Ureter (tissue), 1 donor: Measurements from ENCODE around the gene ATP2C1. TPM values are rescaled to one million over a fixed set of nuclear protein-coding genes. Genes with fewer than 3 reads are reported as not detected.

Source experiments
- DNase-seq: peaks from one replicate; pipeline ENCODE4 v3.0.0-alpha.2; 2020; ENCODE audit warnings: low spot score
- total RNA-seq: library from RNA; stranded (reverse); gene quantifications from one replicate; pipeline ENCODE4 v1.2.4, GENCODE V29; 2023
- donor health status: DM: yes; HTN: yes; CAD: no.

ATP2C1 gene
- total RNA-seq, 1 donor from 2014 or later: 86.9 TPM

GRCh38 chr3:130894130-130894985 lies 474 bp downstream of the ATP2C1 start:
- peak; percentile 47 for DNase-seq

GRCh38 chr3:130894986-130895280 lies 1.0 kb downstream of the ATP2C1 start:
- no peak for DNase-seq

- DNase-seq: no peak
These were observed 2.0 kb downstream of the ATP2C1 start for GRCh38 chr3:130895690-130896488.

- no peak for DNase-seq
These were observed 3.4 kb downstream of the ATP2C1 start for GRCh38 chr3:130897316-130897715.

GRCh38 chr3:130900959-130901358 lies 7.1 kb downstream of the ATP2C1 start:
- no peak for DNase-seq

GRCh38 chr3:130901463-130902204 lies 7.8 kb downstream of the ATP2C1 start:
- no peak for DNase-seq

- no peak for DNase-seq
These were observed 9.6 kb downstream of the ATP2C1 start for GRCh38 chr3:130903412-130903908.

GRCh38 chr3:130904491-130904890 lies 10.6 kb downstream of the ATP2C1 start:
- no peak for DNase-seq

- DNase-seq: no peak
These were observed 11.7 kb downstream of the ATP2C1 start for GRCh38 chr3:130905551-130905950.

GRCh38 chr3:130906374-130906995 lies 12.6 kb downstream of the ATP2C1 start:
- DNase-seq: no peak

- no peak for DNase-seq
These were observed 13.6 kb downstream of the ATP2C1 start for GRCh38 chr3:130907500-130907899.

GRCh38 chr3:130907966-130908365 lies 14.1 kb downstream of the ATP2C1 start:
- no peak for DNase-seq

- DNase-seq: no peak
These were observed 21.8 kb downstream of the ATP2C1 start for GRCh38 chr3:130915567-130916292.

- no peak for DNase-seq
These were observed 22.8 kb downstream of the ATP2C1 start for GRCh38 chr3:130916507-130917167.

- no peak for DNase-seq
These were observed 24.4 kb downstream of the ATP2C1 start for GRCh38 chr3:130918328-130918727.

GRCh38 chr3:130925628-130926027 lies 31.7 kb downstream of the ATP2C1 start:
- DNase-seq: no peak

GRCh38 chr3:130926504-130926903 lies 32.6 kb downstream of the ATP2C1 start:
- DNase-seq: no peak

GRCh38 chr3:130929804-130930203 lies 35.9 kb downstream of the ATP2C1 start:
- DNase-seq: no peak

- no peak for DNase-seq
These were observed 39.1 kb downstream of the ATP2C1 start for GRCh38 chr3:130932979-130933378.

- no peak for DNase-seq
These were observed 40.0 kb downstream of the ATP2C1 start for GRCh38 chr3:130933801-130934345.
